Trophoblast cell (in vitro differentiated cells and primary cell): ENCODE data around the gene FAM219B. TPM values are rescaled to one million over a fixed set of nuclear protein-coding genes. Genes with fewer than 3 reads are reported as not detected.

ENCODE experiments used
- DNase-seq, 2 donors: peaks; one replicate each; pipeline ENCODE4 v3.0.0-alpha.2; 2016
- H2AFZ ChIP-seq: 2 replicates; pipeline ENCODE4 v1.6.1; 2013; ENCODE audit warnings: low read length, moderate library complexity, mild to moderate bottlenecking; ENCODE audit not compliant: insufficient read depth, poor library complexity
- H2AK5ac ChIP-seq: 2 replicates; pipeline ENCODE4 v1.6.1; 2013; ENCODE audit warnings: mild to moderate bottlenecking, low read length
- H2BK120ac ChIP-seq: 2 replicates; pipeline ENCODE4 v1.6.1; 2013; ENCODE audit warnings: low read length, mild to moderate bottlenecking, moderate library complexity; ENCODE audit not compliant: insufficient read depth, poor library complexity
- H2BK12ac ChIP-seq: 2 replicates; pipeline ENCODE4 v1.6.1; 2013; ENCODE audit warnings: mild to moderate bottlenecking, low read length, moderate library complexity
- H2BK5ac ChIP-seq: 2 replicates; pipeline ENCODE4 v1.6.1; 2013; ENCODE audit warnings: low read length, low read depth, moderate library complexity, mild to moderate bottlenecking; ENCODE audit not compliant: poor library complexity
- H3K14ac ChIP-seq: 2 replicates; pipeline ENCODE4 v1.6.1; 2013; ENCODE audit warnings: mild to moderate bottlenecking, low read length
- H3K18ac ChIP-seq: 2 replicates; pipeline ENCODE4 v1.6.1; 2013; ENCODE audit warnings: mild to moderate bottlenecking, low read length
- H3K23ac ChIP-seq: 2 replicates; pipeline ENCODE4 v1.6.1; 2013; ENCODE audit warnings: low read length
- H3K27ac ChIP-seq: 2 replicates; pipeline ENCODE4 v1.5.1; 2013; ENCODE audit warnings: low read depth, mild to moderate bottlenecking, inconsistent platforms, low read length, moderate library complexity
- H3K27me3 ChIP-seq: 2 replicates; pipeline ENCODE4 v1.6.1; 2013; ENCODE audit warnings: inconsistent platforms, mild to moderate bottlenecking, low read length, moderate library complexity; ENCODE audit not compliant: insufficient read depth
- H3K36me3 ChIP-seq, 2 experiments: 1 replicate in 1 of 2; 2 replicates in 1 of 2; pipeline ENCODE4 v1.6.1; 2013; ENCODE audit warnings: low read length in 2 of 2, mild to moderate bottlenecking in 2 of 2, moderate library complexity in 1 of 2; ENCODE audit not compliant: insufficient read depth in 2 of 2, control insufficient read depth in 1 of 2
- H3K4ac ChIP-seq: 2 replicates; pipeline ENCODE4 v1.6.1; 2013; ENCODE audit warnings: low read depth, mild to moderate bottlenecking, low read length, moderate library complexity
- H3K4me1 ChIP-seq, 2 experiments: 1 replicate in 1 of 2; 2 replicates in 1 of 2; pipeline ENCODE4 v1.6.1; 2013; ENCODE audit warnings: low read length in 2 of 2, mild to moderate bottlenecking in 2 of 2, moderate library complexity in 1 of 2; ENCODE audit not compliant: insufficient read depth in 2 of 2, control insufficient read depth in 1 of 2
- H3K4me2 ChIP-seq: 2 replicates; pipeline ENCODE4 v1.6.1; 2013; ENCODE audit warnings: inconsistent platforms, mild to moderate bottlenecking, low read length, moderate library complexity
- H3K4me3 ChIP-seq: 2 replicates; pipeline ENCODE4 v1.5.1; 2013; ENCODE audit warnings: mild to moderate bottlenecking, low read depth, low read length, inconsistent platforms
- H3K79me1 ChIP-seq: one replicate; pipeline ENCODE4 v1.6.1; 2013; ENCODE audit warnings: low read length
- H3K79me2 ChIP-seq: 2 replicates; pipeline ENCODE4 v1.6.1; 2013; ENCODE audit warnings: low read length, mild to moderate bottlenecking; ENCODE audit not compliant: control insufficient read depth, insufficient read depth, poor library complexity
- H3K9ac ChIP-seq: 2 replicates; pipeline ENCODE4 v1.6.1; 2013; ENCODE audit warnings: mild to moderate bottlenecking, low read length
- H3K9me3 ChIP-seq: 2 replicates; pipeline ENCODE4 v1.6.1; 2013; ENCODE audit warnings: low read depth, mild to moderate bottlenecking, control low read depth, inconsistent platforms, low read length; ENCODE audit not compliant: insufficient read depth
- H4K12ac ChIP-seq: 2 replicates; pipeline ENCODE4 v1.6.1; 2013; ENCODE audit warnings: low read depth, mild to moderate bottlenecking, low read length, moderate library complexity
- H4K8ac ChIP-seq: 2 replicates; pipeline ENCODE4 v1.6.1; 2013; ENCODE audit warnings: low read depth, mild to moderate bottlenecking, low read length, moderate library complexity
- H4K91ac ChIP-seq: one replicate; pipeline ENCODE4 v1.6.1; 2013; ENCODE audit warnings: low read depth, mild to moderate bottlenecking, low read length, moderate library complexity
- WGBS: extraction: QIAGEN DNeasy Blood & Tissue Kit; methylation state at CpG from one replicate; pipeline ENCODE4 v1.1.7; 2013; ENCODE audit warnings: missing lambda C conversion rate; ENCODE audit not compliant: insufficient read length, insufficient coverage; ENCODE audit errors: extremely low coverage; 5-methylcytosine and 5-hydroxymethylcytosine counted together
- polyA plus RNA-seq: library from polyadenylated mRNA; stranded (reverse); fragments of 200-250 nt; gene quantifications from 2 replicates; pipeline ENCODE4 v1.2.3, GENCODE V29; 2013

The FAM219B gene
- 27.1 and 29.6 TPM in 2 replicates for polyA plus RNA-seq

GRCh38 chr15:74906450-74907162 lies at the start of gene FAM219B:
TSS of gene FAM219B (minus strand) at chr15:74906851. CDS start at chr15:74906800, 51 bp downstream.
- H2AFZ ChIP-seq = peak within 1 kb of the TSS; percentile 94
- H3K23ac ChIP-seq = no peak within 1 kb of the TSS
- peak within 1 kb of the TSS; percentile 78 for H3K4me2 ChIP-seq
- H2BK5ac ChIP-seq = peak within 1 kb of the TSS; percentile 65
- peaks cover 12% of the 10 kb centered on the region for H3K79me1 ChIP-seq
- H2AK5ac ChIP-seq = peak within 1 kb of the TSS; percentile 5
- H3K36me3 ChIP-seq = peaks cover 16 to 28% of the 10 kb centered on the region in 2 experiments
- H2BK120ac ChIP-seq = peak within 1 kb of the TSS; percentile 98
- H3K18ac ChIP-seq = peak within 1 kb of the TSS; percentile 97
- H3K27me3 ChIP-seq = no peaks in the 10 kb centered on the region
- no CpG with 5 or more reads among the region's 74 CpGs for WGBS
- H3K79me2 ChIP-seq = peaks cover 6% of the 10 kb centered on the region
- peak within 1 kb of the TSS; percentile 91 for H3K4ac ChIP-seq
- H3K27ac ChIP-seq = peak within 1 kb of the TSS; percentile 83
- peak within 1 kb of the TSS; percentile 97 for H4K8ac ChIP-seq
- H3K4me3 ChIP-seq = peak within 1 kb of the TSS; percentile 91
- peak within 1 kb of the TSS; percentile 56 for H2BK12ac ChIP-seq
- no peaks in the 10 kb centered on the region for H3K9me3 ChIP-seq
- peak within 1 kb of the TSS; percentile 48 for H3K14ac ChIP-seq
- peak within 1 kb of the TSS; percentile 86 for H4K91ac ChIP-seq
- H4K12ac ChIP-seq = peak within 1 kb of the TSS; percentile 66
- peak within 1 kb of the TSS; percentile 93 for H3K9ac ChIP-seq
- H3K4me1 ChIP-seq = peaks cover 8 to 9% of the 10 kb centered on the region in 2 experiments
- peak; percentile 91 to 96 for DNase-seq

- no peak overlapping the region for H3K18ac ChIP-seq
- no peaks in the 10 kb centered on the region for H3K36me3 ChIP-seq
- H3K23ac ChIP-seq = no peak overlapping the region
- no peak overlapping the region for H3K14ac ChIP-seq
- no peak overlapping the region for H2BK5ac ChIP-seq
- no peaks in the 10 kb centered on the region for H3K79me1 ChIP-seq
- peak overlapping the region; percentile 21 for H4K8ac ChIP-seq
- H3K4me3 ChIP-seq = peak overlapping the region; percentile 65
- H3K4me2 ChIP-seq = peak overlapping the region; percentile 98
- peak; percentile 71 to 82 for DNase-seq
- H4K12ac ChIP-seq = no peak overlapping the region
- H3K27ac ChIP-seq = no peak overlapping the region
- peak overlapping the region; percentile 56 for H2AFZ ChIP-seq
- H3K4ac ChIP-seq = no peak overlapping the region
- peaks cover 51% of the 10 kb centered on the region for H3K27me3 ChIP-seq
- peaks cover 13 to 14% of the 10 kb centered on the region in 2 experiments for H3K4me1 ChIP-seq
- WGBS = no CpG with 5 or more reads among the region's 88 CpGs
- H2BK12ac ChIP-seq = no peak overlapping the region
- no peak overlapping the region for H3K9ac ChIP-seq
- no peaks in the 10 kb centered on the region for H3K79me2 ChIP-seq
- H3K9me3 ChIP-seq = peaks cover 4% of the 10 kb centered on the region
- no peak overlapping the region for H2AK5ac ChIP-seq
- H2BK120ac ChIP-seq = no peak overlapping the region
- no peak overlapping the region for H4K91ac ChIP-seq
These were observed 49.4 kb upstream of the FAM219B start for GRCh38 chr15:74955796-74956647.

- Histone ChIP-seq H3K9me3 (peaks cover 4% of the 10 kb centered on the region), H3K9ac (no peak overlapping the region), H2BK120ac (no peak overlapping the region), H3K18ac (no peak overlapping the region), H3K36me3 (no peaks in the 10 kb centered on the region), H2AFZ (no peak overlapping the region), H3K4me3 (no peak overlapping the region), H3K27ac (no peak overlapping the region), H3K27me3 (peaks cover 47% of the 10 kb centered on the region), H3K14ac (no peak overlapping the region), H3K79me1 (no peaks in the 10 kb centered on the region), H2BK12ac (no peak overlapping the region), H3K4ac (no peak overlapping the region), H3K79me2 (no peaks in the 10 kb centered on the region), H4K12ac (no peak overlapping the region), H3K23ac (no peak overlapping the region), H3K4me2 (no peak overlapping the region), H4K8ac (no peak overlapping the region), H2AK5ac (no peak overlapping the region), H4K91ac (no peak overlapping the region), H2BK5ac (no peak overlapping the region), H3K4me1 (peaks cover 13 to 14% of the 10 kb centered on the region in 2 experiments)
- no CpG with 5 or more reads among the region's 8 CpGs for WGBS
- no peak for DNase-seq
These were observed 48.4 kb upstream of the FAM219B start for GRCh38 chr15:74955017-74955416.

- H3K27ac ChIP-seq = no peak overlapping the region
- no peak overlapping the region for H4K91ac ChIP-seq
- H3K27me3 ChIP-seq = peaks cover 42% of the 10 kb centered on the region
- no peaks in the 10 kb centered on the region for H3K79me2 ChIP-seq
- no peak overlapping the region for H3K9ac ChIP-seq
- H3K9me3 ChIP-seq = peaks cover 4% of the 10 kb centered on the region
- no peaks in the 10 kb centered on the region for H3K36me3 ChIP-seq
- no peak overlapping the region for H2BK120ac ChIP-seq
- peak; percentile 24 to 26 for DNase-seq
- H3K4me3 ChIP-seq = no peak overlapping the region
- no peak overlapping the region for H2BK5ac ChIP-seq
- no peak overlapping the region for H2BK12ac ChIP-seq
- H3K4ac ChIP-seq = no peak overlapping the region
- no peak overlapping the region for H4K12ac ChIP-seq
- no peak overlapping the region for H3K23ac ChIP-seq
- H3K4me1 ChIP-seq = peaks cover 13 to 14% of the 10 kb centered on the region in 2 experiments
- H2AK5ac ChIP-seq = no peak overlapping the region
- H3K14ac ChIP-seq = no peak overlapping the region
- H4K8ac ChIP-seq = no peak overlapping the region
- H3K79me1 ChIP-seq = no peaks in the 10 kb centered on the region
- no peak overlapping the region for H2AFZ ChIP-seq
- no peak overlapping the region for H3K18ac ChIP-seq
- no peak overlapping the region for H3K4me2 ChIP-seq
These were observed 47.9 kb upstream of the FAM219B start for GRCh38 chr15:74954515-74954914.
